LNCaP clone FGC (cell line): ENCODE measurements around the gene SLC48A1.

Source experiments
- DNase-seq: peaks from one replicate; pipeline ENCODE4 v3.0.0-alpha.2; 2011; ENCODE audit warnings: low read depth
- H3K4me3 ChIP-seq: 2 replicates; pipeline ENCODE4 v1.5.1; 2011; ENCODE audit warnings: mild to moderate bottlenecking, low read depth, low read length, control low read depth
- CTCF ChIP-seq: IDR thresholded peaks from 2 replicates; pipeline ENCODE4 v1.5.1; 2012; ENCODE audit warnings: mild to moderate bottlenecking; ENCODE audit not compliant: control insufficient read depth, insufficient read depth; ENCODE audit errors: extremely low read depth

Gene SLC48A1

GRCh38 chr12:47787596-47788319, 14.7 kb downstream of the SLC48A1 start:
- no peak for TF ChIP-seq CTCF
- no peak for DNase-seq
- no peak overlapping the region for H3K4me3 ChIP-seq

- no peak overlapping the region for H3K4me3 ChIP-seq
- no peak for DNase-seq
- TF ChIP-seq CTCF: no peak
These were observed 16.1 kb downstream of the SLC48A1 start for GRCh38 chr12:47789141-47789540.

- DNase-seq: no peak
- TF ChIP-seq CTCF: no peak
- H3K4me3 ChIP-seq: no peak overlapping the region
These were observed 16.9 kb downstream of the SLC48A1 start for GRCh38 chr12:47789712-47790489.

GRCh38 chr12:47790676-47791350, 17.8 kb downstream of the SLC48A1 start:
- H3K4me3 ChIP-seq: no peak overlapping the region
- no peak for TF ChIP-seq CTCF
- no peak for DNase-seq

GRCh38 chr12:47791351-47791746, 18.3 kb downstream of the SLC48A1 start:
- TF ChIP-seq CTCF: no peak
- no peak for DNase-seq
- no peak overlapping the region for H3K4me3 ChIP-seq

GRCh38 chr12:47791874-47792273, 18.8 kb downstream of the SLC48A1 start:
- no peak for DNase-seq
- TF ChIP-seq CTCF: no peak

More at GRCh38 chr12:47791874-47792273, 18.8 kb downstream of the SLC48A1 start:
- H3K4me3 ChIP-seq: no peak overlapping the region
